GM18502 (cell line): Measurements from ENCODE around the gene ISM2.
A peak's percentile ranks its signal among the peaks of the same experiment; 100 is the strongest.
"Not testable (repeated sequence)": the region's sequence is repeated elsewhere in the genome, so short reads cannot be mapped to it uniquely, and the experiment has no call there.

ENCODE experiments used
- ATAC-seq: cut with Tn5 transposase; IDR thresholded peaks from one replicate; pipeline ENCODE4 v1.9.1; 2021; ENCODE audit warnings: mild to moderate bottlenecking; ENCODE audit not compliant: unreplicated experiment, poor library complexity

Gene ISM2

DNA sequence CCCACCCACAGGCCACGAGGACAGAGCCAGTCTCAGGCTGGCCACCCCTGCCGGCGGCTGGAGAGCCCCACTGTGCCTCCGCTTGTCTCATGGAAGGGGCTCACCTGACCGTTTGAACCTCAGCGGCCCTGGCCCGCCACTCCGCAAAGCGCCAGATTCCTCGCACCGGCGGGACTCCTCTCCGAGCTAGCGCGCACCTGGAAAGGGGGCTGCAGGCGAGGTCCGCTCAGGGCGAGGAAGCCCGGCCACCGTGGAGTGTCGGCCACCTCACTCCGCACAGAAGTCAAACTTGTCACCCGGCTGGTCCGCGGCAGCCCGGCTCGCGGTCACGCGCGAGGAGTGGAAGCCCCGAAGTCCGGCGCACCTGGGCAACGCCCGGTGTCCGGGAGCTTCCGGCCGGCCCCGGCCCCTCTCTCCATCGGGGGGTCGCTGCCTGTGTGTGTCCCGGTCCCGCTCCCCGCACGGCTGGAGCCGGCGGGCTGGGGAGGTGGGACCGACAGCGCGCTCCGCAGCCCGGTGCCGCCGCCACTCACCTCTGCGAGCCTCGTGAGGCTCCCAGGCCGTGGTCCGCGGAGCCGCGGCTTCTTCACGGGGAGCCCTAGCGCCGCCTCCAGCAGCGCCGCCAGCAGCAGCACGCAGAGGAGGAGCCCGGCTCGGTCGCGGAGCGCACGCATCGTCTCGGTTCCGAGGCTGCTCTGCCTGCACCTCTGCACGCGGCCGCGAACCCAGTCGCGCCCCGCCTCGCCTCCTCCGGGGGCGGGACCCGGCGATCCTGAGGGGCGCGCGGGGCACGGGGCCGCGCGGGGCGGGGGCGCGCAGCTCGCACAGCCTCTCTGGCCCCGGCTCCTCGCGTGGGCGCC lies at the start of gene ISM2:
Gene ISM2, minus strand, starts transcription at position 697 of the 860 bp plus-strand sequence. Its CDS starts 23 bp downstream, at position 674.
- ATAC-seq: peak; percentile 73

DNA sequence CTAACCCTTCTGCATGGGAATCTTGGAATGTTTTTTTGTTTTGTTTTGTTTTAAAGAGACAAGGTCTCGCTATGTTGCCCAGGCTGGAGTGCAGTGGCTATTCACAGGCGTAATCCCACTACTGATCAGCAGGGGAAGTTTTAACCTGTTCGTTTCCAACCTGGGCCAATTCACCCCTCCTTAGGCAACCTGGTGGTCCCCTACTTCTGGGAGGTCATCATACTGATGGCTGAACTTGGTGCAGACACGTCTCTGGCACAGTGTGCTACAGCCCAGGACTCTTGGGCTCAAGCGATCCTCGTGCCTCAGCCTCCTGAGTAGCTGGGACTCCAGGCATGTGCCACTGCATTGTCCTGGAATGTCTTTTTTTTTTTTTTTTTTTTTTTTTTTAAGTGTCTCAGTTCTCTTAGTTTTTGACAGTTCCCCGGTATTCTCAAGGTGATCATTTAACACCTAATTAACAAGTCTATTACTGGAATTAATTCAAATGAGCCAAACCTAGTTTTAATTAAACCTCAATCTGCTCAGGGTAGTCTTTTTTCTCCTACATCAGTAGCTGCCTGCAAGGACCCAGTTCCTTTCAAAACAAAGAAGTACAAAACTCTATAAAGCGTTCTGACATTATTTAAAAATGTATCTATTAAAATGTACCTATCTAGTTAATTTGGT lies 49.0 kb upstream of the ISM2 start:
- no peak for ATAC-seq

DNA sequence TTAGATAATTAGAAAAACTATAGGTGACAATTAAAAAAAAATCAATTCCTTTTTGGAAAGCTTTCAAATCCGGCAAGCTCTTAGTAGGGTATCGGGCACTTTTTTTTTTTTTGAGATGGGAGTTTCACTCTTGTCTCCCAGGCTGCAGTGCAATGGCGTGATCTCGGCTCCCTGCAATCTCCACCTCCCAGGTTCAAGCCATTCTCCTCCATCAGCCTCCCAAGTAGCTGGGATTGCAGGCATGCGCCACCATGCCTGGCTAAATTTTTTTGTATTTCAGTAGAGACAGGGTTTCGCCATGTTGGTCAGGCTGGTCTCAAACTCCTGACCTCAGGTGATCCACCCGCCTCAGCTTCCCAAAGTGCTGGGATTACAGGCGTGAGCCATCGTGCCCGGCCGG lies 46.6 kb upstream of the ISM2 start:
- ATAC-seq: not testable (repeated sequence)

DNA sequence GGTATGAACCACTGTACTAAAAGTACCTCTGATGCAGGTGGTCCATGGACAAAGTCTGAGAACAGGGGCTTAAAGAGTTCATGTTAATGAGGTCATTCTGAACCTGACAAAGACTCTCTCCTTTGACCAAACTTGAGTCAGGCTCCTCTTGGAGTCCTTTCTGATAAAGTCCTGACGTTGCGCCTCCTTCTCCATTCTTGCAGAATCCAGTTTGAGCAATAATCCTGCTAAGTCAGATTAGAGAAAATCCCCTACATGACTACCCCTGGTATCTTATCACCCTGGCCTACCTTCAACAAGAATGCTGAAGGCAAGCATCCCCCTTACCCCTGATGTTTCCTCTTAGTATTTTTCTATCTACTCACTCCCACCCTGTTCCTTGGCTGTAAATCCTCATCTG lies 46.0 kb upstream of the ISM2 start:
- ATAC-seq: no peak

DNA sequence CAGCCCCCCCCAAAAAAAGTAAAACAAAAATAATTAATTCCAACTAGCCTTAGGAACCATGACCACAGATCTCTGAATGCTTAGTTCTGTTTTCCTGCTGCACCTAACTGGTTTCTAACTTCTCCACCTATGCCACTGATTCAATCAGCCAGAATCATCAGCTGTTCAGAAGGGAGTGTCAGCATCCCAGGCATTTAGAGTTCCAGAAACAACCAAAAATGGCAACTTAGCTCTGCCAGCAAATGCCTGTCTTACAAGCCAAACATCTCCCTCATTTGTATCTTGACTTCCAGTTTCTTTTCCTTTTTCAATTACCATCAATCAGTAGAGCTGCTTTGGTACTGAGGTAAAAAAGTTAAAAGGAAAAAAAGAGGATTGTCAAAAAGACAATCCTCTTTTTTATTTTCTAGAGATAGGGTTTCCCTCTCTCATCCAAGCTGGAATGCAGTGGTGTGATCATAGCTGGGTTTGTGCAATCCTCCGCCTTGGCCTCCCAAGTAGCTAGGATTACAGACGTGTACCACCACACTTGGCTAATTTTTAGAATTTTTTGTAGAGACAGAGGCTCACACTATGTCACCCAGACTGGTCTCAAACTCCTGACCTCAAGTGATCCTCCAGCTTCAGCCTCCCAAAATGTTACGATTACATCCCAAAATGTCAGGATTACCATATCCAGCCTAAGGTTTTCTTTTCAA lies 45.2 kb upstream of the ISM2 start:
- ATAC-seq: no peak

DNA sequence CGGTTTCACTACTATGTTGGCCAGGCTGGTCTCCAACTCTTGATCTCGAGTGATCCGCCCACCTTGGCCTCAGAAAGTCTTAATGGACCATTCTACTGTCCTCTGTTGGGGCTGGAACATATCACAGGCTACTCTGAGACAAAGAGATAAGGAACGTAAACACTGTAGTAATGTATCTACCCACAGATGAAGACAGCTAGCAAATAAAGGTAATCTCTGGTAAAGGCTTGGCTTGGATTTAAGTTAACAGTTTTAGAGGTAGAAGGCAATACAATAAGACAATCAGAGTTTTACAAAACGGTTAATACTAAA lies 44.6 kb upstream of the ISM2 start:
- ATAC-seq: no peak

DNA sequence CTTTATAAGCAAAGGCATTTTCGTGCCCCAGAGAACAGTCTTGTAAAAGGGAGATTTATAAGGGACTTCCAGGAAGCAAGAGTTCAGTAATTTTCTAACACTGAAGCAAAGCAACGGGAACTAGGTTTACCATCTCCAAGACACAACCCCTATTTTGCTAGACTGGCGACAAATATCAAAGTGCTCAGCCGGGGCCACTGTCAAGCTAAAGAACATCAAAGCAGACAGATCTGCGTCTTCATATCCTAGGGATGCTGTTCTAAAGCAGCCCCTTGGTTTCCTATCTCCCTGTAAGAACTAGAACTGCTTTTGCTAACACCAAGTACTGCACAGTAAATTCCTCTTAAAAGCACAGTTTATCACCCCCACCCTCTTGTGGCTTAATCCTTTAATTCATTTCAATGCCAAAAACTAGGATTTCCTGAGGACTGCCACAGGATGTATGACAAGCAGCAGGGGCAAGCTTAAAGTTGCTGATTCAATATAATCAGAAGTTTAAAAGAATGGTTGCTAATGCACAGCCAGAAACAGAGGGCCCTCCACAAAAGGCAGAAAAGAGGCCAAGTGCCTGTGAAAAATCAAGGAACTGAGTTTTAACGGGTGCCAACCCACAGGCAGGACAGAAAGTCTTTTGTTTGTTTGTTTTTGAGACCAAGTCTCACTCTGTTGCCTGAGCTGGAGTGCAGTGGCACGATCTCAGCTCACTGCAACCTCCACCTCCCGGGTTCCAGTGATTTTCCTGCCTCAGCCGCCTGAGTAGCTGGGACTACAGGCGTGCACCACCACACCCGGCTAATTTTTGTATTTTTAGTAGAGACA lies 44.0 kb upstream of the ISM2 start:
- ATAC-seq: no peak

DNA sequence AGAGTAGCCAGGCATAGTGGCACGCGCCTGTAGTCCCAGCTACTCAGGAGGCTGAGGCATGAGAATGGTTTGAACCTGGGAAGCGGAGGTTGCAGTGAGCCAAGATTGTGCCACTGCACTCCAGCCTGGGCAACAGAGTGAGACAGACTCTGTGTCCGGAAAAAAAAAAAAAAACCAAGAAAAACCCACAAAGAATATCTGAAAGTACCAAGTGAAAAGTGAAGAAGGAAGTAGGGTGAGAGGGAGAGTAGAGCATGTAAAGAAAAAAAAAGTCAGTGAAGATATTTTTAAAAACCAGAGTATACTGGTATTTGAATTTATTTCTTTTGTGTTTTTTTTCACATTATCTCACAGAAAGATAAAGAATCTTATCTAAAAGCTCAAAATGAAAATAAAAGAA lies 43.3 kb upstream of the ISM2 start:
- ATAC-seq: peak; percentile 68

DNA sequence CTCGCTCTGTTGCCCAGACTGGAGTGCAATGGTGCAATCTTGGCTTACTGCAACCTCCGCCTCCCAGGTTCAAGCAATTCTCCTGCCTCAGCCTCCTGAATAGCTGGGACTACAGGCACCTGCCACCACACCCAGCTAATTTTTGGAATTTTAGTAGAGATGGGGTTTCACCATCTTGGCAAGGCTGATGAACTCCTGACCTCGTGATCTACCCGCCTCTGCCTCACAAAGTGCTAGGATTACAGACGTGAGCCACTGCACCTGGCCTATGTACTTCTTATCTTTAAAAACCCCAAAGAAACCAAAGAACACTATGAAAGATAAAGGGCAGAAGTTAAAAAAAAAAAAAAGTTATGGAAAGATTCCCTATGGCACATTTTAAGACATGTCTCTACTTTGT lies 38.3 kb upstream of the ISM2 start:
- not testable (repeated sequence) for ATAC-seq

DNA sequence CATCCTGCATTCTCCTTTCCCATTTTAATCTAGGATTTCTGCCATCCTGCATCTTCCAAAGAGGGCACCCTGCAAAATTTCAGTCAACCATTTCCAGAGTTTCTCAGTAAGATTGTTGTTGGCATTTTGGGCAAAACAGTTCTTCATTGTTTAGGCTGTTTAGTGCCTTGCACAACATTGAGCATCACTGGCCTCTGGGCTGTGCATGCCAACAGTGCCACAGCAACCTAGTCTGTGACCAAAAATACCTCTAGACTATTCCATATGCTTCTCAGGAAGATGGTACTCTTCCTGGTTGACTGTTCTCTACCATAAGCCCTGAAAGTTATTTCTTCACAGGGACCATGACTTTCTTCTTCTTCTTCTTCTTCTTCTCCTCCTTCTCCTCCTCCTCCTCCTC lies 32.5 kb upstream of the ISM2 start:
- ATAC-seq: no peak

DNA sequence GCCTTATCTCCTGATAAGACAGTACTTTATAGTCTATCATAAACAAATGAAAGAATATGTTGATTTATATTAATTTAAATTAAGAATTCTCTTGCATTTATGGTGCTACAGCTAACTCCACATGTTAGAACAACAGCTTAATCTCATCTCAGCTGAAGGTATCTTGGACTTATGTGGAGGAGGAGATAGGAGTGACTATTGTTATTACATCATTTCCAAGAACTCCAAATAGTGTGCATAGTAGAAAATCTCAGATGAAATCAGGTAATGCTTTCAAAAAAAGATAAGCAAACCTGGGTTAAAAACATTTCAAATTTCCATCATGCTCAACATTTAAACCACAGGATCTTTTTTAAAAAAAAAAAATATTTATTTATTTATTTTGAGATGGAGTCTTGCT lies 31.3 kb upstream of the ISM2 start:
- ATAC-seq: no peak

DNA sequence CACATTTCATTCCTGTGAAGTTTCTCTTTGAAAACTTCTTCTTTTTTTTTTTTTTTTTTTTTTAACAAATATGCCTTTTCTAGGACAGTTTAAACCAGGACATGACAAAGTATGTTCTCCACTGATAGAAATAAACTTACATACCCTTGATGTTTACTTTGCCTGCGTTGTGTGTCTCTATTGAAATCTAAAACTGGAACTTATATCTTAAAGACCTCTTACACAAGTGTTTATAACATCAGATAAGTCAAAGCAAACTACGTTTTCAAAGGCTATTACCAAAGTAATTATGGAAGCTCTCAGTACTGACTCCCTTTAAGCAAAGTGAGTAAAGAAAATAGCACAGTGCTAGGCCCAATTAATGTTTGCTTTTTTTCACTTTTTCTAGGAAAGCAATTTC lies 30.6 kb upstream of the ISM2 start:
- ATAC-seq: no peak

DNA sequence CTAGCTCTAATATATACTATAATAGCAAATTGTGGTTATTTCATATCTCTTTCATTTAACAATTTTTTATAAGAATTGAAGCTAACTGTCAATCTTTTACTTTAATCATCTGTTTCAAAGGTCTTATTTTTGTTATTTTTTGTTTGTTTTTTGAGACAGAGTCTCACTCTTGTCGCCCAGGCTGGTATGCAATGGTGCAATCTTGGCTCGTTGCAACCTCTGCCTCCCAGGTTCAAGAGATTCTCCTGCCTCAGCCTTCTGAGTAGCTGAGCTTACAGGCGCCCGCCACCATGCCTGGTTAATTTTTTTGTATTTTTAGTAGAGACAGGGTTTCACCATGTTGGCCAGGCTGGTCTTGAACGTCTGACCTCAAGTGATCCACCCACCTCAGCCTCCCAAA lies 30.1 kb upstream of the ISM2 start:
- ATAC-seq: not testable (repeated sequence)

DNA sequence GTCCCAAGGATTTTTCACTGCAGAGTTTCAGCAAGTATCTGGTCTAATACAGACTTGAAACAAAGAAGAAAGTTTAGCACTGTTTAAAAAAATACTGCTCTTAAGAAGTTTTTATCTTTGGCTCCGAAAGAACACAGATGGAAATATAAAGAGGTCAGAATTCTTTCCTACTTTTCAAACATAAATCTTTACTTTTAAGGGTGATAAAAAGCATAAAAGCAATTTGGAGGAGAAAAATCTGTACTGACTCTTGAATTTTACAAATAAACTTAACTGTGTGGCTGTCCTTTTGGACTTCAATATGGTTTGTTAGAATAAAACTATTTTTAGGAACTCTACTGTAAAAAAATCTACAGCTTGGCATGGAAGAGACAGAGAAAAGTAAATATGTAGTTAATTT lies 27.6 kb upstream of the ISM2 start:
- no peak for ATAC-seq

DNA sequence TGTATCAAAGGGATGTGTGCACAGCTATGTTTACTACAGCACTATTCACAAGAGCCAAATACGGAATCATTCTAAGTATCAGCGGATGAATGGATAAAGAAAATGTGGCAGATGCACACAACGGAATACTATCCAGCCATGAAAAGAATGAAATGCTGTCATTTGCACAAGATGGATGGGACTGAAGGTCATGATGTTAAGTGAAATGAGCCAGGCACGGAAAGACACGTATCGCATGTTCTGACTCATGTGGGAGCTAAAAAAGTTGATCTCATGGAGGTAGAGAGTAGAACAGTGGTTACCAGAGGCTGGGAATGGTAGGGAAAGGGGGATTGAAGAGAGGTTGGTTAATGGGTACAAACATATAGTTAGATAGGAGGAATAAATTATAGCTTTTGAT lies 25.9 kb upstream of the ISM2 start:
- ATAC-seq: no peak

DNA sequence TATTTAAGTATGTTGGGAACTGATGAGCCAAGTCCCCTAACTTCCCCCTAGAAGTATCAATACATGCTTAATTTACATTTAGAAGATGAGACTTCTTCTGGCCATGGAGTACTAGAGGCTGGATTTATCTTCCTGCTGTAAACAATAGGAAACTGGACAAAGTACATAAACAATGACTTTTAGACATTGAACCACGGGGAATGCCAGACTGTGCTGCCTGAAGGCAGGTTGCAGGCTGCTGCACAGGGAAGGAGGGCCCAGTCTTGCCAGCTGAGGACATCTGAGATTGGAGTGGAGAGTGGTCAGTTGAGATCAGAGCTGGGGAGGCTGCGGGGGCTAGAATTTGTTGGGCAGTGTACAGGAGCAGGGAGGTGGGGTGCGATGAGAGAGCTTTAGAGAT lies 24.5 kb upstream of the ISM2 start:
- ATAC-seq: no peak

DNA sequence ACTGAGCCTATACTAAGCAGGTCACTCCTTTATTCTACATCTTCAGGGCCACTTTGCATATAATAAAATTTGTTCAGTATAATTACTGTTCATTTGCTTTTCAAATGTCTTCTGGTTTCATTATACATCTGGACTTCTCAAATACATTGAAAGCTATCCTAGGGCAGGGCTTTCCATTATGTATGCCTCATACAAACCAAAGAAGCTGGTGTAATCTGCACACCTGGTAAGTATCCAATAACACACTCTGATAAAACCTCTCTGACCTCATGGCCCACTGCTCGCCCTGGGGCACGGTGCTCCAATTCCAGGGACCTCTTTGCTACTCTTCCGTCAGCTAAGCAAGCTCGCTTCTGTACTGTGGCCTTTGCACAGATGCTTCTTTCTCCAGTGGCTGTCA lies 21.9 kb upstream of the ISM2 start:
- ATAC-seq: no peak

DNA sequence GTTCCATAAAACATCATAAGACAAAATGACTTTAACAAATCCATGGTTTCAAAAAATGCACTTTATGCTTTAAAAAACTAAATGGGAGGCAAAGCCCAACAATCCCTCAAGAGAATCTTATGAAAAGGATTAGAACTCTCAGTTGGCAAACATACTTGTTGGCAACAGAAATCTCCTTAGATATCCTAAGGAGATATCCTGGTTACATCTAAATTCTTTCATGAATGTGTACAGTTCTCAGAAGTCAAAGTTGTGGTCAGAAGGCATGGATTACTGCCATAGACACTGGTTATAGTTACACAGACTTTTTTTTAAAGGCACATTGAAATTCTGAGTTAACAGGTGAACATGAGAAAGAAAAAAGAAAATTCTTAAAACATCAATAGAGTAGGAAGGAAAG lies 17.5 kb upstream of the ISM2 start:
- no peak for ATAC-seq

DNA sequence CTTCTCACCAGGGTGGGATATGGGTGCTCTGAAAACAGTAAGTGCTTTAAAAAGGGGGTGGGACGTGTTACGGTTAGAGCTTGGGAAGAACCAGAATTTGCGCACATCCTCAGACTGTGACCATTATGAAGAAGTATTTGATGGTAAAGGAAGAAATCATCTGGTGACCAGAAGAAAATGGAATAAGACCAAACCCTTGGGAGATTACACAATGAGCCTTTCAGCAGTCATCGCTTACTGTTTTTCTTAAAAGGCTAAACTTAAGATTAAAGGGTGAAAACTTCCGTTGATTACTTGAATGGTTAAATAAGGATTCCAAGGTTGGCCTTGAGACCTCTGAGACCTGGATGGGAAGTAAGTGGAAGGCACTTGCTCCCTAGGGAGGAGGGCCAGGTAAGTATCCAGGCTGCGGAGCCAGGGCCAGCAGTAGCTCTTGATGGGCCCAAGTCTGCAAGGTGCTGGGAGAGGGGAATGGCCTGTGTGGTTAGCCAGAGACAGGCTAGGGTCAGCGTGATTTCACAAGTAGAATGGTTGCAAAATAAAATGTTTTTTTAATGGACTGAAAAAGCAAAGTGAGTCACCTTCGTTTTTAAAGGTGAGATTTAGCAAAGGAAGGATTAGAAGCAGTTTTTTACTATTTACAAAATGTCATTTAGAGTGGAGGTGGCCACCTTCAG lies 13.0 kb upstream of the ISM2 start:
- no peak for ATAC-seq

DNA sequence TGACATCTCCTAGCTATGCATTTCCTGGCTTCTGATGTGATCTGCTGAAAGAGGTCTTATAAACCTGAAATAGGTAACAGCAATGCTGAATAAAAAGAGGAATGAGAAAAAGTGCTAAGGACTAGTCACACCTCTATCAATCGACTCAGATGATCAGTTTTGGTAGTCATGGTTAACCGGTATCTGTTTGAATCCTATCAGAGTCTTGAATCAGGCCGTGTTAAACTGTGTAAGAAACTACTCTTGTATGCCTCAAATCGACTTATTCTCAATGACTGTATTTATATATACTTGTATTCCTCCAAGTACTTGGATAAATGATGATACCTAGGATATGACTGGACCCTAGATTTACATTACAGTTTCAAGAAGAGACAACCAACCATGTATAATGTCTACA lies 10.8 kb upstream of the ISM2 start:
- no peak for ATAC-seq
